ENCODE results near the gene POLA1.
"Not testable (repeated sequence)": the region's sequence is repeated elsewhere in the genome, so short reads cannot be mapped to it uniquely, and the experiment has no call there.

DNA sequence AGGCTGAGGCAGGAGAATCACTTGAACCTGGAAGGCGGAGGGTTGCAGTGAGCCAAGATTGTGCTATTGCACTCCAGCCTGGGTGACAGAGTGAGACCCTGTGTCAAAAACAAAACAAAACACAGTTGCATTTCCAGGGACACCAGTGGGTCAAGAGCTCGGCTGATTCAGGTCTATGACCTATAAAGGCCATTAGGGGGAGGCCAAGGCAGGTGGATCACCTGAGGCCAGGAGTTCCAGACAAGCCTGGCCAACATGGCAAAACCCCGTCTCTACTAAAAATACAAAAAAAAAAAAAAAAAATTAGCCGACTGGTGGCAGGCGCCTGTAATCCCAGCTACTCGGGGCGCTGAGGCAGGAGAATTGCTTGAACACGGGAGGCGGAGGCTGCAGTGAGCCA lies 38.0 kb upstream of the POLA1 start:
- TF ChIP-seq, protein P1, sequence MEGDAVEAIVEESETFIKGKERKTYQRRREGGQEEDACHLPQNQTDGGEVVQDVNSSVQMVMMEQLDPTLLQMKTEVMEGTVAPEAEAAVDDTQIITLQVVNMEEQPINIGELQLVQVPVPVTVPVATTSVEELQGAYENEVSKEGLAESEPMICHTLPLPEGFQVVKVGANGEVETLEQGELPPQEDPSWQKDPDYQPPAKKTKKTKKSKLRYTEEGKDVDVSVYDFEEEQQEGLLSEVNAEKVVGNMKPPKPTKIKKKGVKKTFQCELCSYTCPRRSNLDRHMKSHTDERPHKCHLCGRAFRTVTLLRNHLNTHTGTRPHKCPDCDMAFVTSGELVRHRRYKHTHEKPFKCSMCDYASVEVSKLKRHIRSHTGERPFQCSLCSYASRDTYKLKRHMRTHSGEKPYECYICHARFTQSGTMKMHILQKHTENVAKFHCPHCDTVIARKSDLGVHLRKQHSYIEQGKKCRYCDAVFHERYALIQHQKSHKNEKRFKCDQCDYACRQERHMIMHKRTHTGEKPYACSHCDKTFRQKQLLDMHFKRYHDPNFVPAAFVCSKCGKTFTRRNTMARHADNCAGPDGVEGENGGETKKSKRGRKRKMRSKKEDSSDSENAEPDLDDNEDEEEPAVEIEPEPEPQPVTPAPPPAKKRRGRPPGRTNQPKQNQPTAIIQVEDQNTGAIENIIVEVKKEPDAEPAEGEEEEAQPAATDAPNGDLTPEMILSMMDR (IDR thresholded peaks at IDR 0.05; ENCODE audit: low read length): not testable (repeated sequence)
- TF ChIP-seq EZH2 (optimal IDR thresholded peaks at IDR 0.05; ENCODE audit: low read depth, low read length); EZH2phosphoT487 (IDR thresholded peaks at IDR 0.05; ENCODE audit: low read length): not testable (repeated sequence)

Measured in MM.1S (cell line).